NCI-H748 treated with DMSO at 0.1 percent for 48 hours (cell line): ENCODE measurements around the gene CCDC142.
"Not testable (repeated sequence)": the region's sequence is repeated elsewhere in the genome, so short reads cannot be mapped to it uniquely, and the experiment has no call there.

ENCODE experiments used
- DNase-seq: peaks from one replicate; lab custom pipeline; 2025; lab: John Stamatoyannopoulos, UW

CCDC142 gene

GRCh38 chr2:74471332-74472065 is 11.3 kb downstream of the CCDC142 start:
- DNase-seq, result no peak

DNA sequence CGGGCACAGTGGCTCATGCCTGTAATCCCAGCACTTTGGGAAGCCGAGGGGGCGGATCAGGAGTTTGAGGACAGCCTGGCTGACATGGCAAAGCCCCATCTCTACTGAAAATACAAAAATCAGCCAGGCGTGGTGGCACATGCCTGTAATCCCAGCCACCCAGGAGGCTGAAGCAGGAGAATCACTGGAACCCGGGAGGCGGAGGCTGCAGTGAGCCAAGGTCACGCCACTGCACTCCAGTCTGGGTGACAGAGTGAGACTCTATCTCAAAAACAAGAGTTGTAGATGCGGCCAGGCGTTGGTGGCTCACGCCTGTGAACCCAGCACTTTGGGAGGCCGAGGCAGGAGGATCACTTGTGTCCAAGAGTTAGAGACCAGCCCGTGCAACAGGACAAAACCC is 12.1 kb downstream of the CCDC142 start:
- DNase-seq, result not testable (repeated sequence)

DNA sequence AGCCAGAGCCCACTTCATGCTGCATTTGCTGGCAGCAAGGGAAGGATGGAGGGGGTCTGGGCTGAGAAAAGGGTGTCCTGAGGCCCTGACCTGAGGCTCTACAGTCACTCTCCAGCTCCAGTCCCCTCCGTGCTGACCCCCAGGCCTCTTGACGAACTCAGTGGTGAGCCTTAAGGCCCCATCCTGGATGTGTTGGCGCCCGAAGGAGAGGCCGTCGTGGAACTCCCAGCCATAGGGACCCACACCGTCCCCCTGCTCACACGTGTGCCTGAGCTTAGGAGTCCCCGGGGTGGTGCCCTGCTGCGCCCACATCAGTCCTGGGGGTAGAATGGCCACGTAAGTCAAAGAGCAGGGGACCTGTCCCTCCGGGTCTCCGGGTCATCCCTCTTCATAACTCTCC is 18.4 kb downstream of the CCDC142 start:
- DNase-seq, result no peak

DNA sequence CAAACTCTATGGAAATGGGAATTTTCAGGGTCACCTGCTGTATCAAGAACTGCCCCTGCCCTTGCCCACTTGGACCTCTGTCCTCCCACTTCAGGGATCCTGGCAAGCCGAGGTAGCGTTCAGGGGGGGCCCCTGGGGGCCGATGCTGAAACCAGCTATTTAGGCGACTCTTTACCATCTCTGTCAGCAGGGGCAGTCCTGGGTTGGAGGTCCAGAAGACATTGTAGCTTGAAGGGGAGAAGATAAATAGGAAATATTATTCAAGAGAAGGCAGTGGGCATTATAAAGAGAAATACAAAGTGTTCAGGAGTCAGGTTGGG is 20.1 kb downstream of the CCDC142 start:
- no peak for DNase-seq

- no peak for DNase-seq
Measured at GRCh38 chr2:74462054-74462785, 20.6 kb downstream of the CCDC142 start.

GRCh38 chr2:74461187-74462053 is 21.4 kb downstream of the CCDC142 start:
- DNase-seq, result no peak

- not testable (repeated sequence) for DNase-seq
Measured at GRCh38 chr2:74460187-74460586, 22.6 kb downstream of the CCDC142 start.

DNA sequence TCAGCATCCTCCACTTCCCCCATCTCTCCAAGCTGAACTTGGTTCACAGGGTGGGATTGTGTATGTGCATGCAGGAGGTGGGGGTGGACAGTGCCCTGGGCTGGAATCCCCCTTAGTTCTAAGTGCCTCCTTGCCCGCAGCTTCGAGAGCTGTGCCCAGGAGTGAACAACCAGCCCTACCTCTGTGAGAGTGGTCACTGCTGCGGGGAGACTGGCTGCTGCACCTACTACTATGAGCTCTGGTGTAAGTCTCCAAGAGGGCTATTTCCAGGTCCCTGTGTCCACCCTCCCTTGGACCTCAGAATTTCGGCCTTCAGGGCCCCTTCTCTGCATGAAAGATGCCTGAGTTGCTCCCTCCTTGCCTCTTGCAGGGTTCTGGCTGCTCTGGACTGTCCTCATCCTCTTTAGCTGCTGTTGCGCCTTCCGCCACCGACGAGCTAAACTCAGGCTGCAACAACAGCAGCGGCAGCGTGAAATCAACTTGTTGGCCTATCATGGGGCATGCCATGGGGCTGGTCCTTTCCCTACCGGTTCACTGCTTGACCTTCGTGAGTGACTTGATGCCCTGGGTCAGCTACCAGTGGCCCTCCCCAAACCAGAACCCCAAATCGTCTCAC is 23.2 kb downstream of the CCDC142 start:
- DNase-seq, result not testable (repeated sequence)

- no peak for DNase-seq
Measured at GRCh38 chr2:74458938-74459363, 23.8 kb downstream of the CCDC142 start.

GRCh38 chr2:74458132-74458937 is 24.5 kb downstream of the CCDC142 start, which contains the start of gene WBP1:
Gene WBP1 (plus strand): TSS chr2:74458438. CDS start chr2:74458603, 165 bp downstream.
- peak; percentile 97 for DNase-seq

DNA sequence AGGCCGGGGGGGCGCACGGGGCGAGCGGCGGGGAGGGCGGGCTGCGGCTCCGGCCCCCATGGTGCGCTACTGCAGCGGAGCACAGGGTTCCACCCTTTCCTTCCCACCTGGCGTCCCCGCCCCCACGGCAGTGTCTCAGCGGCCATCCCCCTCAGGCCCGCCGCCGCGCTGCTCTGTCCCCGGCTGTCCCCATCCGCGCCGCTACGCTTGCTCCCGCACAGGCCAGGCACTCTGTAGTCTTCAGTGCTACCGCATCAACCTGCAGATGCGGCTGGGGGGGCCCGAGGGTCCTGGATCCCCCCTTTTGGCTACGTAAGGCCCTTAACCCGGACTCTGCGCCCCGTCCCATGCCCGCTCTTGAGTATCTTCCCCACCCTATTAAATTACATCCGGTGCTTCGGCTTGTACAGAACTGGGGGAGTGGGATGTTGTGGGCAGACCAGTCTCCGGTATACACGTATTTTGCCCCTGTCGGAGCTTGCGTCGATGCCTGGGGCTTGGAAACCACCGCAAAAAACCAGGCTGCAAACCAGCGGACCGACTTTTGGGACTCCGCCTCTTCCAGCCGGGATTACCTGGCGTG is 25.2 kb downstream of the CCDC142 start:
- DNase-seq, result peak; percentile 57

DNA sequence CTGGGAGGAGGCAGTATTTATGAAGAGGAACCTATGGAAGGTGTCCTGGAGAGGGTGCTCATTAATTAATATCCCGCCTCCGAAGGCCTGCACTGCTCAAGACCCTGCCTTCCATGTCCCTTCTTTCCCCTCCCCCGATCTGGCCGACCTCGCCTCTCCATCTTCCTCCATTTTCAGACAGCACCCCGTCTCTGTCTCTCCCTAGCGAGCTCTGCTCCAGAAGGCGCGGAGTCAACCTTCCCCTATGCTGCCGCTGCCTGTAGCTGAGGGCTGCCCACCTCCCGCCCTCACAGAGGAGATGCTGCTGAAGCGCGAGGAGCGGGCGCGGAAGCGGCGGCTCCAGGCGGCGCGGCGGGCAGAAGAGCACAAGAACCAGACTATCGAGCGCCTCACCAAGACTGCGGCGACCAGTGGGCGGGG is 25.7 kb downstream of the CCDC142 start:
- DNase-seq, result peak; percentile 56

- DNase-seq, result peak; percentile 85
Measured at GRCh38 chr2:74454654-74455511, 27.9 kb downstream of the CCDC142 start, which contains the start of gene INO80B. Gene INO80B (plus strand): TSS chr2:74455087. CDS start chr2:74455117, 30 bp downstream.

- no peak for DNase-seq
Measured at GRCh38 chr2:74450570-74451190, 32.1 kb downstream of the CCDC142 start.

DNA sequence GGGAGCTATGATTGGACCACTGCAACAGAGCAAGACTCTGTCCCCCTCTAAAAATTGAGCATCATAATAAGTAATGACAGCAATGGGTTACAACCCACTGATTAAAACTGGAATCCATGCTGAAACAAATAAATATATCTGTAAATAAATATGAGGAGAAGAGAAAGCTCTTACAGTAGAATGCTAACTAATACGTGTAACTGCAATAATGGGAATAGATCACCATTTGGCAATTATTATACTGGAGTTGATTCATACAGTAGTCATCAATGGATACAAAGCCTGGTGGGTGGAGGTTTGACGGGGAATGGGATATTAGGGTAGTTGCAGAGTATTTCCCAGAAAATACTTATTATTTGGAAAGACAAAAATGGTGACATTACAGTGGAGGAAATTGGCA is 34.0 kb downstream of the CCDC142 start:
- DNase-seq, result no peak

DNA sequence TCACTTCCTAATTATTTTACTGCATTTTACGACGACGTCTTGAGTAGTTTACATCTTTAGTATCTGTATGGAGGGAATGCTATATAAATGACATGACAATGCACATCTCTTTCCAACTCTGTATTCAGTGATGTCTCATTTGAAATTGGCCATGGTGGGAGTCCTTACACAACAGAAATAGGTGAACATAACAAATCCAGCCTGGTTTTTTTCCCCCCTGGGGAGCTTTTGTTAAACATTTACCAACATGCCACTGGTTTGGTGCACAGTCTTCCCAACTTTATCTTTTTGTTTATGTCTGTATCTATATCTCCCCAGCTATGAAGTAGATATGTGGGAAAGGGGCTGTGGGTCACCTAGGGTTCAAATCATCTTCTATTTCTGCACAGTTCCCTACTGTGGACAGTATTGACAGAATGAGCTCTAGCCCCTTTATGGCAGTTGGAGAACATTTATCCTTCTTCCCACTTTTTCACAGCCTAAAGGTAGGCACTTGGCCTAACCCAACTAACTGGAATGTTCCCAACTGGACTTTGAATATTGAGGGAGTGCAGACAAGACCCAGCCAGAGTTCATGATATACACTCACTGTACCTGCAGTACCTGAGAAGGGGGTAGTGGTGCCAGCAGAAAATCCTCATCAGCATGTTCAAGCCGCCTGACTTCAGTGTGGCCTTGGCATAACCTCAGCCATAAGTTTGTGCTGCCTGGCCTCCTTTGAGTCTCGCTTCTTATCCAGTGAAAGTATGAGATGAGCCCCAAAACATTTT is 35.4 kb downstream of the CCDC142 start:
- no peak for DNase-seq

DNA sequence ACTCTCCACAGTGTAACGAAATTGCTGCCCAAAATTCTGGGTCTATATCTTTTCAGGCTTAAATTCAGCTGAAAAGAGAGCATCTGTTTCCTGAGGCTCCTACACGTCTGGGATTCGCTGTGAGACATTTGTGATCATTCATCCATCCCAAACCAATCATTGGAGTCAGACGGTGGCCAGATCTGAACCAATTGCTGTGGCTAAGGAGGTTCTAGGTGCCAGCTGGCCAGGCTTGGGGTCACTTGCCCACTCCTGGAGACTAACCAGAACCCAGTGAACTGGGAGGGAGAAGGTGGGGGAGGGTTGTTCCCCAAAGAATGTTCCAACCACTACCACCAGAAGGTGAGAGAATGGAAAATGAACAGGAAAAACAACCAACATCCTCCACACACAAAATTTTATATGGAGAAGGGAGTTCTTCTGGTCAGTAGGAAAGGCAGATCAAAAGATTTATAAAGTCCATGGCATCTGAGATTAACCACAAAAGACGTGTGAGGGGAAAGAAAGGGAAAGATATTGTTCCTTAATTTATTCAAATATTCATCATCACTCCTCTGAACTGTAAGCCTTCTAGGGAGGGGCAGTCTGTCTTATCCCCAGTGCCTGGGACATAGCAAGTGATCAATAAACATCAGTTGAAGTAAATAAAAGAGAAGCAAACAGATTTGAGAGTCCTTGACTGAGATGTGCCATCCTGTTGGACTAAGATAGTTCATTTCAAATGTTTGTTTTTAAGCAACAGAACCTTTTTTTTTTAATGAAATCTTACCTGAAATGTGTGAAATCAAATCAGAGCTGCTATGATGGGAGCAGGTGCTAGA is 38.1 kb downstream of the CCDC142 start:
- no peak for DNase-seq
